Hepatocyte (in vitro differentiated cells): ENCODE results near the gene MAPK14.

Source experiments
- EZH2 ChIP-seq: fragments of 200-600 bp; sonication (generic); IDR thresholded peaks from 2 replicates; pipeline ENCODE4 v1.6.1; 2016; ENCODE audit warnings: antibody characterized with exemption, mild to moderate bottlenecking, borderline replicate concordance
- EZH2phosphoT487 ChIP-seq: fragments of 200-600 bp; sonication (generic); IDR thresholded peaks from one replicate; pipeline ENCODE4 v1.6.1; 2018; ENCODE audit warnings: antibody characterized with exemption, mild to moderate bottlenecking, low read depth, moderate library complexity; ENCODE audit not compliant: unreplicated experiment, severe bottlenecking
- TF ChIP-seq, protein P1 (sequence below): fragments of 200-600 bp; sonication (generic); IDR thresholded peaks from 2 replicates; pipeline ENCODE4 v1.5.1; 2016; ENCODE audit warnings: antibody characterized with exemption, mild to moderate bottlenecking; ENCODE audit not compliant: poor library complexity

DNA sequence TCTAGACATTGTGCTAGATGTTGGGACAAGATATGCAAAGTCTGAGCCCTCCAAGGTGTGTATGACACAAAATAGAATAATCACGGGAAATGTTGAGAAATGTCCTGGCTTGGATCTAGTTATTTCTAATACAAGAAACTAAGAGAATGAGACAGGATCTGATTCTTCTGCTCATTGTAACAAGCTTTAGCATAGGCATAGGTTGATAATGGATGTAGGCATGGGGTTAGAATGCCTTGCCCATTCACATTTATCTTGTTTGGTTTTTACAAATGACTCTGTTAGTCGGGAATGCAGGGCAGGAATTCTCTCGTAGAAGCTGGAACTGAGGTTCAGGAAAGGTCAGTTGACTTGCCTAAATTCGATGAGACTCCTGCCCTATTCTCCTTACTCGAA lies 1.7 kb upstream of the MAPK14 start:
- TF ChIP-seq EZH2, result no peak
- TF ChIP-seq, protein P1, sequence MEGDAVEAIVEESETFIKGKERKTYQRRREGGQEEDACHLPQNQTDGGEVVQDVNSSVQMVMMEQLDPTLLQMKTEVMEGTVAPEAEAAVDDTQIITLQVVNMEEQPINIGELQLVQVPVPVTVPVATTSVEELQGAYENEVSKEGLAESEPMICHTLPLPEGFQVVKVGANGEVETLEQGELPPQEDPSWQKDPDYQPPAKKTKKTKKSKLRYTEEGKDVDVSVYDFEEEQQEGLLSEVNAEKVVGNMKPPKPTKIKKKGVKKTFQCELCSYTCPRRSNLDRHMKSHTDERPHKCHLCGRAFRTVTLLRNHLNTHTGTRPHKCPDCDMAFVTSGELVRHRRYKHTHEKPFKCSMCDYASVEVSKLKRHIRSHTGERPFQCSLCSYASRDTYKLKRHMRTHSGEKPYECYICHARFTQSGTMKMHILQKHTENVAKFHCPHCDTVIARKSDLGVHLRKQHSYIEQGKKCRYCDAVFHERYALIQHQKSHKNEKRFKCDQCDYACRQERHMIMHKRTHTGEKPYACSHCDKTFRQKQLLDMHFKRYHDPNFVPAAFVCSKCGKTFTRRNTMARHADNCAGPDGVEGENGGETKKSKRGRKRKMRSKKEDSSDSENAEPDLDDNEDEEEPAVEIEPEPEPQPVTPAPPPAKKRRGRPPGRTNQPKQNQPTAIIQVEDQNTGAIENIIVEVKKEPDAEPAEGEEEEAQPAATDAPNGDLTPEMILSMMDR, result no peak
- TF ChIP-seq EZH2phosphoT487, result no peak
